Fibroblast of skin of left biceps (primary cell): Measurements from ENCODE around the gene S1PR1.

Source experiments
- DNase-seq, 2 experiments: peaks; one replicate each; pipeline ENCODE4 v3.0.0-alpha.2; 2013; ENCODE audit warnings: low read depth in 2 of 2

Gene S1PR1

DNA sequence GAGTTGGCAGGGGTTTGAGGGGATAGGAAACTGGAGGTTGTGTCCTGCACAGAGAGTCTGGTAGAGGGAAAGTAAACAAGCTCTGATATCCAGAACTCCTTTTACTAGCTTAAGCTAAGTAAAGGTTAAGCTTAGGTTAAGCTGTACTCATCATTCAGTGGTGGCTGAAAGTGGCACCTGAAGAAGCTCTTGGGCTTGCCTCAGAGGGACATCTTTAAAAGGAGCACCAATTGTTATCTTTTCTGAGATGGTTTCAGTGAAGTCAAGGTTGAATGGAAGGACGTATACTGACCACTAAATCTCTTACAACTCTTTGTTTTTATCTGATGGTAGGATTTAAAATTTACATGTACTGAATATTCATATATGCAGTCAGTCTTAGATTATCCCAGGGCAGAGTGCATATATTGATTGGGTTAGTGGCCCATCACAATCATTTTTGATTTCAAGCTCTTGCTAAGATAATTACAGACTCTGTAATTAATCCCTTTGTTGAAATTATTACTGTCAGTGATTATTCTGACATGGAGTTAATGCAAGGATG lies 43.3 kb downstream of the S1PR1 start:
- DNase-seq = no peak

DNA sequence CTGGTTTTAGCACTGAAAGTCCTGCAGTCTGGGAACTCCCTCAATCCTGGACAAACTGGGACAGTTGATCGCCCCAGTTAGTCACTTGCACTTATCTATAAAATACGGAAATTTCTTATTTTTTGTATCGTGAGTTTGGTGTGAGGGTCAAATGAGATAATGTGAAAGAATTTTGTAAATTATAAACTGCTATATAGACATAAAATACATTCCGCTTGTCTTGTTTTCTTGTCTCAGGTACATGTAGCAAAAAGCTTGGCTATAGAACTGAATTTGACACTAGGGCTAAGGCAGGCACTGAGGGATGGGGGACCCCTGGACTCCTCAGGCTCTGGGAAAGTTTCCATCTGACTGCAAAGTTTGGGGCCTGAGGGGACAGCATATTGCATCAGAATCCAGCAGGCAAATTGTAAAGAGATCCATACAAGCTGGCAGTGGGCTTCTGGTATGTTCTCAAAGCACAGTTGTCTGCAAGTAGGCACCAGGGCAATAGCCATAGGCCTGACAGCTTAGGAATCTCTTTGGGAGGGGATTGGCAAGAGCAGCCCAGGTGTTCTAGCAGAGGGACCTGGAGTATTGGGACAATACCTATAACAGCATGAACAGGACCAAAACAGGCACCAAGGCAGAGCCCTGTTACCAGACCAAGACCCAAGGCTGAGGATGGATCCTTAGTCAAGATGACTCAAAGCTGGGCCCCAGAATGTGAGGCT lies 44.3 kb downstream of the S1PR1 start:
- DNase-seq = no peak

DNA sequence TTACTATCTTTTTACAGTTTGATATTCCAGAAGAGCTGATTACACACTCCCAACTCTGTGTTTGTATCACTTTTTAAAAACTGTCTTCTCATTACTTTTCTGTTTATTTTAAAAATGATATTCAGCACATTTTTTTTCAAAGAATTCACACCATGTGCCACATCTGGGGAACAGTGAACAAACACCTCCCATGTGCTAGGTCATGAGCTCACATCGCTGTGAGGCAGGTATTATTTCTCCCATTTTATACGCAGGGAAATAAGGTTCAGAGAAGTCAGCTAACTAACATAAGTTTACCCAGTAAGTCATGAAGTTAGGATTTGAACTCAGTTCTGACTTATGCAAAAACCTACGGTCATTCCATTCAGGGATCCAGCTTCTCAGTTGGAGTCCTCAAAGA lies 44.9 kb downstream of the S1PR1 start:
- DNase-seq = no peak

DNA sequence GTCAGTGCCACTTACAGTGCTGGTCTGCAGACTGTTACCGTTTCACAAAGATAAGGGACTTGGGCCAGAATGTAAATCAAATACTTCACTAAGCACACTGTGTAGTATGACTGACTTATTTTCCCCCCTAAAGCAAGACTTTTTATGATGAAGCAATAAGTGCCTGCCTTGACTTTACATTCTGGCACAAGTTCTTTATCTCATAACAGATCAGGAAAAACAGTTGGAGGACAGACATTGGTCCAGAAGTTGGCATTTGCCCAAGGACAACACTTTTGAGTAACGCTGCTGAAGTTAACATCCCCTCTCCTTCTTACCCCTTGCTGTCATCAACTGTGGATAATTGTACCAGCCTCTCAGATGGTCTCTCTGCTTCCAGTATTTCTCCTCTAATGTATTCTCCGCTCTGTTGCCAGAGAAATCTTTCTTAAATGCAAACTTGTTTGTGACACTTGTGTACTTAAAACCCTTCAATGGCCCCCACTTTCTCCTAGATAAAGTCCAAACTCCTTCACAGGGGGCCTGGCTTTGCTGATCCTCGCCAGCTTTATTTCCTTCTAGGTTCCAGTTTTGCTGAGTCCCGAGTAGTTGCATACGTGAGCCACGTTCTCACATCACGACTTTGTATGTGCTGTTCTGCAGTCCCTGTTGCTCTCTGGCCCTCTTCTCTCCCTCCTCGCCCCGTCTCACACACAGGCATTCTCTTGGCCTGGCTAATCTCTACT lies 45.7 kb downstream of the S1PR1 start:
- DNase-seq = no peak

DNA sequence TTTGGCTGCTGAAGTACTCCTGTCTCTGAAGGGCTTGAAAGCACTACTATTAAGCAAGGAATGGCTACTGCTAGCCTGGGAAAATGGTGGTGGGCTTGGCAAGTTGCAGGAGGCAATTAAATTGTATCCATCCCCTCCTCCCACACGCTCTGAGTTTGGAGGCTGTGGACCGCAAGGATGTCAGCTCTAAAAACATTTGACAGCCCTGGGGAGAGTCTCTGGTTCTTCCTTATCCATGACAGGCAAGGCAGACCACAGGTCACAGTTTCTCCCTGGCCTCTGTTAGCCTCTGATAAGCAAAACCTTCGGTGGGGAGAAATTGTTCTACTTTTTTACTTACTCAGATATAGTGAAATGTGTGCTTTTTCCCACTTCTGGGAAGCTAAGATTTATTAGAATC lies 46.6 kb downstream of the S1PR1 start:
- no peak for DNase-seq

DNA sequence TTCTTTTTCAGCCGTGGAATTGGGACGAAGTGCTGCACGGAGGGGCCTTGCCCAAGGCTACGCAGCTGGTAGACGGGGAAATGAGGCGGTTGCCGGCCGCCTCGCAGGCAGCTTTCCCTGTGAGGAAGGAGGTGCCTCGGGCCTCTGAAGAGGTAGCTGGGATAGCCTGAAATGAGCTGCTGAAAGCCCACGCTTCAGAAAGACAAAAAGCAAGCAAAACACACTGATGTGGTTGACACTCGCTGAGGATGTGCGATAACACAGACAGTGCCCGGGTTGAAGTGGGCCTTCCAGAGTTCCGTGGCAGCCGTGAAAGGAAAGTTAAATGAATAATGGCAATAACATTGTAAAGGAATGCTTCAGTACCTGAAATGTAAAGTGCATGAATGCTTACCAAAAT lies 47.2 kb downstream of the S1PR1 start:
- no peak for DNase-seq

DNA sequence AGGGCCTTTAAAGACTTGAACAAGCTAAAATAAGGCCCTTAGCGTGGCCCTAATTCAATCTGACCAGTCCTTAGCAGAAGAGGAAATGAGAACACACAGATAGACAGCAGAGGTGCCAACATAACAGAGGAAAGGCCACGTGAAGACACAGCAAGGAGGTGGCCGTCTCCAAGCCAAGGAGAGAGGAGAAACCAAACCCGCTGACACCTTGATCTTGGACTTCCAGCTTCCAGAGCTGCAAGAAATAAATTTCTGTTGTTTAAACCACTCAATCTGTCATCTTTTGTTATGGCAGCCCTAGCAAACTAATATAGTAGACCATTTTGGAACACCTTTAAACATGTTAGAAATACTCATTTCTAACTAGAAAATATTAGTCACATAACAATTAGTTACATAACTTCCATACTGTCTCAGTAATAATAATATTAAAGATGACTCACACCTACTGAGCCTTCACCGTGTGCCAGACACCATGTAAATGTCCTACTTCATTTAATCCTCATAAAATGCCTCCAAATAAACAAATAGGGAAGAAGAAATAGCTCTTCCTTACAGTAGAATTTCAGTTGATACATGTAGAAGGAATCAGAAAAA lies 47.9 kb downstream of the S1PR1 start:
- no peak for DNase-seq

DNA sequence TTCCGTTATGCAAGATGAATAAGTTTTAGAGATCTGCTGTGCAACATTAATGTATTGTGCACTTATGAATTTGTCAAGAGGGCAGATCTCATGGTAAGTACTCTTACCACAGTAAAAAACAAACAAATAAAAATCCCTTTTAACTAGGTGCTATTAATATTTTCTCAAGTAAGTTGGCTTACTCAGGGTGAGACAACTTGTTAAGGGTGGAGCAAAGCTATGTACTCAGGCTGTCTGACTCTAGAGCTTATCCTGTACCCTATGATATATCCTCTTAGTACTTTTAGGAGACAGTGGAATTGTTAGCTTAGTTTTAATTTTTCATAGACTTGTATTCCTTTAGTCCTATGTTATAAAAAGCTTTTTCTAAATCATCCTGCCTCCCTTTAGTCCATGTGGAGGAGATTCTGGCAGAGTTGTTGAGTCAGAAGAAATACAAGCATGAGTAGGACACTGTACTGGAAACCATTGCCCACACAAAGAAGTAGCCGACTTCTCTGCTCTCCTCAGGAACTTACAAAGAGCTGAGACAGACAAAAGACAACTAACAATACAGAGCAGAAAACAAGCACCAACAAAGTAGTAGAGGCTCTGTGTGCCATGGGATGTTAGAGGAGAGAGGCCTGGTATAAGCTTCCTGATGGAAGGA lies 49.2 kb downstream of the S1PR1 start:
- no peak for DNase-seq

DNA sequence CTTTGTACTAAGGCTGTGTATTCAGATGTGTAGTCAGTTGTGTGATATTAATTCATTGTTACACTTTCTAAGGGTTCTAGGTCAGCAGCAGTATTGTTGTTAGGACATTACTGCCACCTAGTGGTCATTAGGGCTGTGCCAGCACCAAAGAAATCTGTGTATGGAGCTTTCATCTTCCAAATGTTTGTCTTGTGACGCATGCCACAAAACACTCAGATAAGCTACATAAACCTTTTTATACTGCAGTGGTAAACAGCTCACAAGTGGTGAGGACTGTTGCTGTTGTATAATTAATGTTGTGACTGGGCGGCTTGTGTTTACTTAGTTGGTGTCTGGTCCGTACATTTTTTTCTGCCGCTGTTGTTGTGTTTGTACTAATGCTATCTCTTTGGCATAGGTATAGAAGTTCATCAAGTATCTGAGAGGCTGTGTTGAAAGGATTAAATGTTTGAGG lies 51.7 kb downstream of the S1PR1 start:
- peak; percentile 60 to 61 for DNase-seq

DNA sequence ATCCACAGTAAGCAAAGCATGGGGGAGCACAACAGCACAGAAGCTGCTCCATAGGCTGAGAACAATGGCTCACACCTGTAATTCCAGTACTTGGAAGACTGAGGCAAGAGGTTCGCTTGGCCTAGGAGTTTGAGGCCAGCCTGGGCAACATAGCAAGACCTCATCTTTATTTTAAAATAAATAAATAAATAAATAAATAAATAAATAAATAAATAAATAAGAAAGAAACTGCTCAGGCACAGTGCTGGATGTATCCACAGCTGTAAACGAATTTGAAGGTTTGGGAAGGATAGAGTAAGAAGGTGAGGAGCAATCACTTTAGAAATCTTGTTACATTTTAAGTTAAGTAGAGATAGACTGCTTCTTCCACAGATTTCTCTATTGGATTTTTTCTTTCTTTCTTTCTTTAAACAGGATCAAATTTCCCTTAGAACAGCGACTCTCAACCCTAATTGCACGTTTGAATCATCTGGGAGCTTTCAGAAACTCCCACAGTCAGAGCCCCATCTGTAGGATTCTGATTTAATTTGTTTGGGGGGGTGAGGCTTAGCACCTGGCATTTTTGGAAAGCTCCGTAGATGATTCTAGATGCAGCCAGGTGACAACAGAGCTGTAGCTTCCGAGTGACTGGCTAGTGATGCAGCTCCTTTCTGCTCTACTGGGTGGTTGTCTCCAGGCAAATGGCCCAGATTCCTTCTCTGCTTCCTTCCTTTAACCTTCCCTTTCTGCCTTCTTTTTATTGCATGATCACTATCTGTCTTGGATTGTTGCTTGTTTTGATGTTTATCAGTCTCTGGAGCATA lies 53.5 kb downstream of the S1PR1 start:
- DNase-seq = no peak
